ENCODE data around the gene ZSWIM1. TPM values are rescaled to one million over a fixed set of nuclear protein-coding genes. Genes with fewer than 3 reads are reported as not detected.

ZSWIM1 gene
- total and polyA plus RNA-seq, 12 donors: 3.8 to 12.0 (median 9.8) TPM

DNA sequence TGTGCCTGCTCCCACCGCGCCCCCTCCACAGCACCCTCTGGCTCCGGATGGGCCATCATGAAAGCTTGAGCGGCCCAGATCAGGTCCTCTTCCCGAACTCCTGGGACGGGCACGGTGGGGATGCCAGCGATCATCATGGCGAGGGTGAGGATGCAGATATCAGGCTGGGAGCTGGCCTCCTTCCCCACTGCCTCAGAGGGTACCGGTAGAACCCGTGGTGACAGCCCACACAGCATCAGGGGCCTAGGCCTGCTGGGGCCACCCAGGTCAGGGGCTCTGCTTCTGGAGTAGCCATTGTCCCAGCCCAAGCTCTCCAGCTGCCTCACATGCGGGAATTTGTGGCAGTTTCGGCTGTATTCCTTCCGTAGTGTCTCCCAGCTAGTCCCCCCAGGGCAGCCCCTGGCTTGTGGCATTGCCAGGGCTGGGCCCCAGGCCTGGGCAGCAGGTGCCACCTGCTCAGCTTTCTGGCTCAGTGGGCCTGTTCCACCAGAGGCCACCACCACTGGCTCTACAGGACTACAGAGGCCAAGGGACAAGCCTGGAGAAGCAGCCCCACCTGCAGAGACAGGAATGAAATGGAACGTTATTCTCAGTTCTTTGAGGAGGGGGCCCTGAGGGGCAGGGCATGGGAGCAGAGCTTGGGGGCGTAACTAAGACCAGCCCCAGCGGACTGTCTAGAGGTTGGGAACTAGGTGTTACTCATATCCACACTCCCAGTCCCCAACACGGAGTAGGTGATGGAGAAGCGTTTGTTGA, 5.7 kb downstream of the ZSWIM1 start:
- Histone ChIP-seq H3K9me3 (no peaks in the 10 kb centered on the region), H3K4me1 (peaks cover 6 to 45% (median 38%) of the 10 kb centered on the region in 9 donors), H3K27me3 (no peaks in the 10 kb centered on the region), H3K36me3 (peaks cover 0 to 72% (median 14%) of the 10 kb centered on the region in 9 donors), H3K4me3 (no peak overlapping the region), H3K27ac (no peak overlapping the region)
- ATAC-seq (no peak), DNase-seq (no peak)
- no peak for TF ChIP-seq CTCF (IDR thresholded peaks at IDR 0.05)
- intact Hi-C loops (cut with DNase I): loop anchor here in 3 of 10 donors (10.0 kb wide), 3 partner anchors 52 to 78 kb away; partner anchors contain the start of gene SNX21 (in 1 of the 3)
- 90 to 92% methylated on average over 19 of the region's 19 CpGs for WGBS, 2 donors

DNA sequence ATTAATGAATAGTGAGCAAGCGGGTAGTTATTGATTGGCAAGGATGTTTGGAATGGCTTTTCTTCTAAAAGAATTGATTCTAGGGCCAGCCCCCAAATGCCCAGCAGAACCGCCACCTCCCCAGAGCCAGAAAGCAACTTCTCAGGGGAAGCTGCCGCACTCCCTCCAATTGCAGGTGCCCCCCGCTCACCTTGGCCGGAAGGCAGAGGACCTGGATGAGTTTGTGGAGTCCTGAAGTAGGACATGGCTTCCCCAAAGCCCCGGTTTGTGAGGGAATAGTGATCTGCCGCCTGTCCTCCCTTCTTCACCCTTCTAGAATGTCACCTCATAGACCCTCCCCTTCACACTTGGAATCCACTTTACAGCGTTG, 6.3 kb downstream of the ZSWIM1 start, which contains the start of gene SPATA25:
SPATA25 (minus strand) TSS at position 277 of the 370 bp plus-strand sequence; CDS start at position 245, 32 bp downstream.
- Histone ChIP-seq H3K9me3 (no peaks in the 10 kb centered on the region), H3K36me3 (peaks cover 0 to 67% (median 14%) of the 10 kb centered on the region in 9 donors), H3K27me3 (no peaks in the 10 kb centered on the region), H3K27ac (no peak within 1 kb of the TSS), H3K4me1 (peaks cover 10 to 45% (median 38%) of the 10 kb centered on the region in 9 donors), H3K4me3 (no peak within 1 kb of the TSS)
- WGBS, 2 donors: 94% methylated on average over 8 of the region's 8 CpGs
- no peak for ATAC-seq
- intact Hi-C loops (cut with DNase I): loop anchor here in 3 of 10 donors (10.0 kb wide), 3 partner anchors 53 to 77 kb away; partner anchors contain the start of gene SNX21 (in 1 of the 3)
- TF ChIP-seq CTCF (IDR thresholded peaks at IDR 0.05): no peak
- DNase-seq: no peak

GRCh38 chr20:45888681-45889080, 7.7 kb downstream of the ZSWIM1 start:
- intact Hi-C loops (cut with DNase I): loop anchor here in 3 of 10 donors (10.0 kb wide), 3 partner anchors 54 to 76 kb away; partner anchors contain the start of gene SNX21 (in 1 of the 3)
- TF ChIP-seq CTCF (IDR thresholded peaks at IDR 0.05): no peak
- Histone ChIP-seq H3K36me3 (peaks cover 0 to 67% (median 9%) of the 10 kb centered on the region in 9 donors), H3K27ac (no peak overlapping the region), H3K4me1 (peaks cover 10 to 58% (median 36%) of the 10 kb centered on the region in 9 donors), H3K9me3 (no peaks in the 10 kb centered on the region), H3K27me3 (no peaks in the 10 kb centered on the region), H3K4me3 (no peak overlapping the region)
- 81 to 88% methylated on average over 3 of the region's 3 CpGs for WGBS, 2 donors
- no peak for DNase-seq
- ATAC-seq: no peak

DNA sequence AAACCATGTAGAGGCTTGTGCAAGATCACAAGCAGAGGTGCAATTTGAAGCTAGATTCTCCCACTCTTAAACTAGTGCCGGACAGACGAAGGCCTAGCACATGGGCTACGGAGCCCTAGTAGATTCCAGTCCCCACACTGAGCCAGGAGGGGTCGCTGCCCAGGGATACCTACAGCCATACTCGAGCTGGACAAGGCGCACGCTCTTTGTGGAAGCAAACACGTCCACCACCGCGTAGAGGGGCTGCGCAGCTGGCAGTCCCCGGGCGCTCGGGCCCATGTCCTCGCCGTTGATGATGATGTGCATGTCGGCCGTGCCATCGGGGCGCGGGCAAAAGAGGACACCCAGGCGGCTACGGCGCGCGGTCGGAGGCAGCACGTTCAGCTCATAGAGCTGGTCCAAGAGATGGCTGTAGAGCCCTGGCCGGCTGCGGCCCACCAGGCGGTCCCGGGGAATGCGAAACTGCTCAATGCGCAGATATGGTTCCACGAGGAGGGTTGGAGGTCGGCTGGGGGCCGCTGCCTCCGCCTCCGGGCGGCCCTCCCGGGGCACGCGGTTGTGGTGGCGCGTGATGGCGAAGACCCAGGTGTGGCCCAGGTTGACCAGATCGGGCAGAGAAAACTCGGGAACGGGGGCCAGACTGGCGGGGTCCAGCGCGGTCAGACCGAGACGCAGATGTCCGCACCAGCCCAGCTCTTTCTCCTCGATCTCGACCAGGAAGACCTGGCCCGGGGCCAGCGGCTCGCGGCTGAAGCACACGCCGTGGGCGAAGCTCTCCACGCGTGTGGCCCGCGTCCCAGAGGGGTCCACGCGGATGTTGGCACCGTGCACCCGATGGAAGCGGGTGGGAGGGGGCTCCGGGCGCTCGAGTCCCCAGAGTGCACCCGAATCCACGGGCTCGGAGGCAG, 9.3 kb downstream of the ZSWIM1 start:
- 1% methylated on average over 79 of the region's 79 CpGs for WGBS, 2 donors
- H3K36me3 ChIP-seq: peaks cover 0 to 67% (median 24%) of the 10 kb centered on the region in 9 donors
- TF ChIP-seq CTCF (IDR thresholded peaks at IDR 0.05): peak; percentile 50 to 86 (median 72)
- peaks cover 10 to 49% (median 30%) of the 10 kb centered on the region in 9 donors for H3K4me1 ChIP-seq
- peak overlapping the region; percentile 69 to 88 (median 74) for H3K4me3 ChIP-seq
- DNase-seq (peak; percentile 81 to 87), ATAC-seq (peak; percentile 73 to 88 (median 82))
- H3K27me3 ChIP-seq: no peaks in the 10 kb centered on the region
- intact Hi-C loops (cut with DNase I): loop anchor here in 6 of 10 donors (2.0 to 10.0 kb wide), 5 partner anchors 20 to 80 kb away; partner anchors contain the start of gene PCIF1 (in 5 of the 6)
- H3K27ac ChIP-seq: peak overlapping the region; percentile 78 to 97 (median 92)
- H3K9me3 ChIP-seq: no peaks in the 10 kb centered on the region
